ENCODE data around the gene DBH. TPM values are rescaled to one million over a fixed set of nuclear protein-coding genes. Genes with fewer than 3 reads are reported as not detected.

The DBH gene
- total and polyA plus RNA-seq, 2 of the 13 experiments (the other 11 are each of a cell fraction or from before 2014, with no cell fraction given), result not detected

- no peak overlapping the region for H3K9ac ChIP-seq (ENCODE audit: insufficient read depth, low read depth, low read length)
- CTCF ChIA-PET (ENCODE audit: low intra/inter-chr PET ratio, low total read pairs), result no interaction called here
- POLR2A ChIA-PET, result no interaction called here
- H2AFZ ChIP-seq (ENCODE audit: low read length), result no peak overlapping the region
- FAIRE-seq (no peak), ATAC-seq (no peak), DNase-seq (ENCODE audit: low spot score) (no peak)
- 10% methylated on average over 8 of the region's 9 CpGs for WGBS (ENCODE audit: low lambda C conversion rate)
- no peaks in the 10 kb centered on the region for H3K79me2 ChIP-seq (ENCODE audit: insufficient read depth, low read length)
- H3K27me3 ChIP-seq (ENCODE audit: control insufficient read depth in 1 of 2, insufficient read depth in 2 of 2, low read length in 2 of 2), result peaks cover 8 to 76% of the 10 kb centered on the region in 2 experiments
- no peak overlapping the region for H3K4me2 ChIP-seq (ENCODE audit: low read depth, low read length)
- intact Hi-C loops (cut with micrococcal nuclease; ENCODE audit: unreplicated experiment), result no loop called here
- no peaks in the 10 kb centered on the region for H3K4me1 ChIP-seq (ENCODE audit: insufficient read depth, low read length)
- no peaks in the 10 kb centered on the region for H3K9me3 ChIP-seq (ENCODE audit: low read length)
- H3K4me3 ChIP-seq (replicated peaks in 1 of 3; ENCODE audit: insufficient read depth in 1 of 3, low read depth in 2 of 3, low read length in 3 of 3), result no peak overlapping the region
- no peaks in the 10 kb centered on the region for H3K36me3 ChIP-seq (replicated peaks in 1 of 2; ENCODE audit: control insufficient read depth in 1 of 2, insufficient read depth in 2 of 2, low read length in 2 of 2)
- no TSS peak for BruUV-seq (replicated peaks)
- in situ Hi-C loops (cut with HindIII; ENCODE audit: extremely low pct_ligation_motif_present, low pct_unique_long_range_greater_than_20kb), result no loop called here
- H3K27ac ChIP-seq (ENCODE audit: extremely low read length, insufficient read depth, low read length), result no peak overlapping the region
- 0 out of 2 replicates have a peak, but pooled peaks cover 3% of the 10 kb centered on the region for H4K20me1 ChIP-seq (ENCODE audit: insufficient read depth, low read length)
- TF ChIP-seq TRIM24 (CRISPR knock-in tag; IDR thresholded peaks at IDR 0.05), result no peak
- TF ChIP-seq ZNF550 (CRISPR knock-in tag; IDR thresholded peaks at IDR 0.05; ENCODE audit: borderline replicate concordance), result no peak
- no peak for TF ChIP-seq HMGXB3 (CRISPR knock-in tag; IDR thresholded peaks at IDR 0.05; ENCODE audit: borderline replicate concordance)
- TF ChIP-seq ZBTB10 (CRISPR knock-in tag; IDR thresholded peaks at IDR 0.05; ENCODE audit: borderline replicate concordance), result no peak
- TF ChIP-seq ZNF160 (CRISPR knock-in tag; IDR thresholded peaks at IDR 0.05), result no peak
- TF ChIP-seq FOXO4 (CRISPR knock-in tag; conservative IDR thresholded peaks at IDR 0.05), result no peak
- no peak for TF ChIP-seq ZNF44 (CRISPR knock-in tag; IDR thresholded peaks at IDR 0.05)
- no peak for TF ChIP-seq JUND (CRISPR knock-in tag; IDR thresholded peaks at IDR 0.05)
- TF ChIP-seq ZNF790 (CRISPR knock-in tag; IDR thresholded peaks at IDR 0.05; ENCODE audit: borderline replicate concordance), result no peak
- no peak for TF ChIP-seq ZNF326 (CRISPR knock-in tag; IDR thresholded peaks at IDR 0.05; ENCODE audit: borderline replicate concordance)
- no peak for TF ChIP-seq SALL1 (CRISPR knock-in tag; IDR thresholded peaks at IDR 0.05)
- no peak for TF ChIP-seq CREB1 (IDR thresholded peaks at IDR 0.05)
- TF ChIP-seq CREB1 (CRISPR knock-in tag; IDR thresholded peaks at IDR 0.05), result no peak
- TF ChIP-seq ZNF34 (CRISPR knock-in tag; IDR thresholded peaks at IDR 0.05; ENCODE audit: borderline replicate concordance), result no peak
- TF ChIP-seq ZNF770 (CRISPR knock-in tag; IDR thresholded peaks at IDR 0.05), result no peak
Measured at GRCh38 chr9:133612051-133612450, 24.1 kb upstream of the DBH start.

Measured in HepG2 (cell line).